AML-193 (cell line): ENCODE data around the gene FBXL5.
A peak's percentile ranks its signal among the peaks of the same experiment; 100 is the strongest.

Source experiments
- DNase-seq, 2 experiments: peaks; one replicate each; lab custom pipeline; 2025; lab: John Stamatoyannopoulos, UW

Gene FBXL5

GRCh38 chr4:15655223-15656037 lies at the start of gene FBXL5:
FBXL5 (minus strand) TSS chr4:15655357; CDS start chr4:15655287, 70 bp downstream.
- DNase-seq = peak; percentile 71 to 78

- no peak for DNase-seq
Measured at GRCh38 chr4:15704129-15704528, 49.0 kb upstream of the FBXL5 start.

DNA sequence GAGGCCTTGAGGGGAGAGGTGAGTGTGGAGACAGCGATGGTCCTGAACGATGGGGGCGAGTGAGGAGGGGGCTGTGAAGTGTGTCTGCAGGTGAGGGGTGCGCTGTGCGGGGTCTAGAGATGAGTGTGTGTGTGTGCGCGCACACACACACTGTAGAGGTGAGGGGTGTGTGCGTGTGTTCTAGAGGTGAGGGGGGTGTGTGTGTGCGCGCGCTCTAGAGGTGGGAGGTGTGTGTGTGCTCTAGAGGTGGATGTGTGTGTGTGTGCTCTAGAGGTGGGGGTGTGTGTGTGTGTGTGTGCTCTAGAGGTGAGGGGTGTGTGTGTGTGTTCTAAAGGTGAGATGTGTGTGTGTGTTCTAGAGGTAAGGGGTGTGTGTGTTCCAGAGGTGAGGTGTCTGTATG lies 48.3 kb upstream of the FBXL5 start:
- DNase-seq = no peak

DNA sequence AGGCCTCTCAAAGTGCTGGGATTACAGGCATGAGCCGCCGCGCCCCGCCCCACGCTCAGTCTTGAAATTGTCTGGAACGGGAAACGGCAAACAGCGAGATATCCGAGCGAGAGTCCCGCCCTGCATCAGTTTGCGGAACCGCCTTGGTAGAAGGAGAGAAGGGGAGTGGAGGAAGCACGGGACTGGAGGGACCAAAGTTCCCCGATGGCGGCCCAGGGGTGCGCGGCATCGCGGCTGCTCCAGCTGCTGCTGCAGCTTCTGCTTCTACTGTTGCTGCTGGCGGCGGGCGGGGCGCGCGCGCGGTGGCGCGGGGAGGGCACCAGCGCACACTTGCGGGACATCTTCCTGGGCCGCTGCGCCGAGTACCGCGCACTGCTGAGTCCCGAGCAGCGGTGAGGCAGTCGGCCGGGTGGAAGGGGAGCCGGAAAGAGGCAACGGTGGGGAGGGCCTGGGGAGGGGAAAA lies 47.8 kb upstream of the FBXL5 start, which contains the start of gene BST1:
Gene BST1, plus strand, starts transcription at position 125 of the 463 bp plus-strand sequence. Its CDS starts 80 bp downstream, at position 205.
- peak; percentile 80 to 81 for DNase-seq

GRCh38 chr4:15696866-15697265 lies 41.7 kb upstream of the FBXL5 start:
- no peak for DNase-seq

GRCh38 chr4:15695729-15696128 lies 40.6 kb upstream of the FBXL5 start:
- DNase-seq = no peak

GRCh38 chr4:15695240-15695699 lies 40.1 kb upstream of the FBXL5 start:
- DNase-seq = no peak

DNA sequence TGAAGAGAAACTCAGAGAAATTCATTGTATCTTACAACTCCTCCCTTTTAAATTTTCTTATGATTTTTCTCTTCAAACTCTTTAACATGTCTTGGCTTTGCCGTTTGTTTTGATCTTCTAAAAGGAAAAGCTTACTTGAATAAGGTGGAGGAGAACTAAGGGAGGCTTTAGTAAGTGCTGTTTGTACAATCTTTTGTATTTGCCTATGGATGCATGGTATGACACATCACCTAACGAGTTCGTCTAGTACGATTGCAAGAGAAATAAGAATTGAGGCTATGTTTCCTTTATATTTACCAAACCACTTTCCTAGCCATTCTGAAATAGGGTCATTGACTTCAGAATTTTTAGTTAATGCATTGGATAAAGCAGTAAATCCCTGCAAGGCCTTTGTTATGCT lies 39.3 kb upstream of the FBXL5 start:
- DNase-seq = no peak

DNA sequence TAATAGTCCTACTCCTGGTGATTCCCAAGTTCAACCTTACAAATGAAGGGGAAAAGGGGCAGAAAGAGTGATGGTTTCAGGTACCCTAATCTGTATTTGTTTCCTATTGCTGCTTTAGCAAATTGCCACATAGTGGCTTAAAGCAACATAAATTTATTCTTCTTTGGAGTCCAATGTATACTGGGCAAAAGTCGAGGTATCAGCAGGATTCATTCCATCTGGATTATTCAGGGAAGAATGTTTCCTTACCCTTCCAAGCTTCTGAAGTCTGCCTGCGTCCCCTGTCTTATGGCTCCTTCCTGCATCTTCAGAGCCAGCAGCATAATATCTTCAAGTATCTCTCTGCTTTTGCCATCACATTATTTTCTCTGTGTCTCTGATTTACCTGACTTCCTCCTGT lies 37.4 kb upstream of the FBXL5 start:
- no peak for DNase-seq

DNA sequence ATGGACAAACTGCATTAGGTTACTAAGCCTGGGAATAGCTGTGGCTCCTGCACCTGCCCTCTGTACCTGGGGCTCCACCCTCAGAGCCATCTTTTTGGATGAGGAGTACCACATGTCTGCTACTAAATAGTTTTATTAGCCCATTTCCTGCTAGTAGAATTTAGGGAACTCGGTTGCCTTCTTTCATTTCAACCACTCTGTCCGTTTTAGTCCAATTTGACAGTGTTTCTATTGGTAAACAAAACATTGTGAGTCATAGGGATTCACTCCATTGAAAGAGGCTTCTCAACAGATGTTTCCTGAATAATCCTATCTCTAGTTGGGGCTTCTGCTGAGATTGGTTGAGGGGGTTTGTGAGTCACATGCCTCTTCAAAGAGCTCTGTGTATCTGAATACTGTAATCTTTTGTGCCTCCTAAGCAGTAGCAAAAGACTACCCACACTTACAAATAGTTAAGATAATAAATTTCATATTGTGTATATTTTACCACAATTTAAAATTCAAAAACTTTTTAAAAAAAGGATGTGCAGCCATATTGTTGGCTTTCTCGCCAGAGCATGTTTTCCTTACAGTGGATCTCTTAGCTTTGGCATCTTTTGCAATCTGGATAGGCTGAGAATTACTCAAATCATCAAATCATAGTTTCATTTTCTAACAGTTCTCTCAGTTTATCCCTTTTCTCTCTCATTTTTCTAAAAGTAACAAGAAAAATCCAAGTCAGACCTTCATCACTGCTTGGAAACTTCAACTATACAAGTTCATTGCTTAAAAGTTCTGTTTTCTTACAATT lies 36.4 kb upstream of the FBXL5 start:
- DNase-seq = no peak

DNA sequence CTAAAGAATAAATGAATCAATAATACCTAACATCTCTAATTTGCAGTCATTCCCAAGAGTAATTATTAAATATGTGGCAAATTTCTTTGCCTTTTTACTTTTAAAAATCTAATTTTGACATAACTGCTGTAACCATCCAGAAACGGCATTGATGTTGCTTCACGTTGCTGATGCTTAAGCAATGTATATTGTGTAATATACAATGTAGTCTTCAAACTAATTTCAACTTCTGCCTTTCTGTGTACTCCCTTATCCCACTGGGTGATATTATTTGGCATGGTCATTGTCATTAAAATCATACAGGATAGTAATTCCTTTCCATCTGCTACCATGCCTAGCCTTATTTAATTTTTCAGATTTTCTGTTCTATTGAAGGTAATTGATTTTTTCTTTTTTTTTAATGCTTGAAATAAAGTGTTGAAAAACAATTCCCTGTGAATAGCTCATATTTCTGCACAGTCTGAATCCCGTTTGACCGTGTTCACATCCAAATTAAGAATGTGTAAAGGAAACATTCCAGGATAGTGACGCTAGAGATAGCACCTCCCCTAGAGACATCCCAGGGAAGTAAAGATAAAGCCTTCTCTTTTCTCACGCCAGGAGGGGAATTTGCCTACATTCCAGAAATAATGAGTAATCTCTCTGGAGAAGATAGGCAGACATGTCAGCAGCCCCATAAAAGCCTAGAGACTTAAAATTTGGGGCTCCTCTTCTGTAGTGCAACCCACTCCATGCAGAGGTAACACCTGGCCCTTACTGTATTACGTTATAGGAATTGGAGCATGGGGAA lies 35.1 kb upstream of the FBXL5 start:
- peak; percentile 86 for DNase-seq

DNA sequence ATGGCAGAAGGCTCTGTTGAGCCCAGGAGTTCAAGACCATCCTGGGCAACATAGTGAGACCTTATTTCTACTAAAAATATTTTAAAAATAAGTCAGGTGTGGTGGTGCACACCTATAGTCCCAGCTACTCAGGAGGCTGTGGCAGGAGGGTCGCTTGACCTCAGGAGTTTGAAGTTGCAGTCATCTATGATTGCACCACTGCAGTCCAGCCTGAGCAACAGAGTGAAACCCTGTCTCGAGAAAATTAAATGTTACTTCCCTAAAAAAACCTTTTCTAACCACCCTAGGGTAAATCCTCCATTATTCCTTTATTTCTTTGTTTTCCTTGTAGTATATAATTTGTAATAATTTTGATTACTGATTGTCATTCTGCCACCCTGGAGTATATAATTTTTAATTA lies 34.4 kb upstream of the FBXL5 start:
- DNase-seq = peak; percentile 77 to 82

GRCh38 chr4:15688051-15688450 lies 32.9 kb upstream of the FBXL5 start:
- DNase-seq = no peak

DNA sequence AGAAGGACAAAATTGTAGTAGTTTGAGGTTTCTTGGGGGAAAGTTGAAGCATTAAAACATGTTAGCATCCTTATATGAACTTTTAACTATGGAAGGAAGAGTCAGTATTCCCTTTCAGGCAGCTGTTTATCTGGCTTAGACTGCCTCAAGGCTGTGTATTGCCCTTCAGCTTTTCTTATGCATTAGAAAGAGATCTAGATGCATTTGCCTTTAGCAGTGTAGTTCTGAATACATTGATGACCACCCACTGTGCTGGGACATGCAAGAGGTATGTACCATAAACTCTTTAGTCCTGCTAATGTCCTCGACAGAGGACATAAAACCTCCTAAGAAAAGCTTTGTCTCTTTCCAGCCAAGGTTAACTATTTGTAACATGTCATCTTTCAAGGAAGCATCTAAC lies 29.3 kb upstream of the FBXL5 start:
- DNase-seq = no peak

GRCh38 chr4:15683143-15683495 lies 28.0 kb upstream of the FBXL5 start:
- peak; percentile 62 to 73 for DNase-seq

DNA sequence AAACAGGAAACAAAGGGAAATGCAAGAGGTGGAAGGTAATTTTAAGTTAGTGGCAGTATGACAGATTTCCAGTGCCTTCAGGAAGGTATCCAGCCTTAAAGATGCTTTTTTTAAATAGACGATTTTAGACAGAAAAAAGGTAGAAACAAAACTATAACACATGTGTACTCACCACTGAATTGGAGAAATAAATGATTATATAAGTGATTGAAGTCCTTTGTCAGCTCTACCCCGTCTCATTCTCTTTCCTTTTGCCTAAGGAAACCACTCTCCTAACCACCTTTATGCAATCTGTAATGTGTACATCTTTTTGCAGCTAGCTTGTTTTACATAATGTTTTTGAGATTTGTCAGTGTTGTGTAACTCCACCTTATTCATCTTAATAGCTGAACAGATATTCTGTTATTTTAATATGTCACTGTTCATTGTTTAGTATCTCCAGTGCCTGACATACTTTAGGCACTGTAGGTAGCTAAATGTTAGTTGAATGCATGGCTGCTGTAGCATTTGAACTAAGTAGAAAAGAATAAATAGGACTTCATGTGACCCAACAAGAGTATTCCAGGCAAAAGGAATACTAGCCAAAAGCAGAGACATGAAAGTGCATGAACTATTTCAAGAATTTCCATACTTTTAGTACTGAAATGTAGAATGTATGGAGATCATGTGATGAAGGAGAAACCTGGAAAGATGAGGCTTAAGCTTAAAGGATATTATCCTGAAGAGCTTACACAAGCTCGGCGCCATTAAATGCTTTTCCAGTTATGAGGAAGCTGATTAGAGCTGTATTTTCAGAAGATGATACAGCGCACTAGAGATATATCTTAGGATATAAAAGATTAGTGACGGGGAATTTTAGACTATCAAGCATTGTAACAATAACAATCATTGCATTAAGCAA lies 27.3 kb upstream of the FBXL5 start:
- DNase-seq = peak; percentile 75 to 79

- DNase-seq = peak; percentile 90 to 93
Measured at GRCh38 chr4:15681372-15682241, 26.4 kb upstream of the FBXL5 start, which contains the start of gene FAM200B. FAM200B (plus strand) TSS chr4:15681827; CDS start chr4:15686978, 5,151 bp downstream.

GRCh38 chr4:15681067-15681371 lies 25.9 kb upstream of the FBXL5 start:
- no peak for DNase-seq

- no peak for DNase-seq
Measured at GRCh38 chr4:15677507-15677988, 22.4 kb upstream of the FBXL5 start.

DNA sequence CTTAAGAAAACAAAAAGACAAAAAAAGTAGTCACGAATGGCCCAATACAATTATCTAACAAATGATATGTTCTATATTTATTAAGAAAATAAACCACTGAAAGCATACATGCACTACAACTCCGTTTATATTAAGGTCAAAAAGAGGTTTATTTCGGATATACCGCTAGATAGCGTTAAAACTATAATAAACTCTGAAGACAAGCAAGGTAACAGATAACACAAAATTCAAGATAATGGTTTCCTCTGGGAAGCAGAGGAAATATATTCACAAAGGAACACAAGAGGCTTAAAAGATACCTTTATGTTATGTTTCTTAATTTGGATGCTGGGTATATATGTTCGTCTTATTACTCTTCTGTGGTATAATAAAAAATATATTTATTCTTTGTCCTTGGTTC lies 21.7 kb upstream of the FBXL5 start:
- DNase-seq = no peak
